ENCODE measurements around the gene MATN1. TPM values are rescaled to one million over a fixed set of nuclear protein-coding genes. Genes with fewer than 3 reads are reported as not detected.

Gene MATN1
- total RNA-seq, 1 donor from 2014 or later = 0.24 TPM

DNA sequence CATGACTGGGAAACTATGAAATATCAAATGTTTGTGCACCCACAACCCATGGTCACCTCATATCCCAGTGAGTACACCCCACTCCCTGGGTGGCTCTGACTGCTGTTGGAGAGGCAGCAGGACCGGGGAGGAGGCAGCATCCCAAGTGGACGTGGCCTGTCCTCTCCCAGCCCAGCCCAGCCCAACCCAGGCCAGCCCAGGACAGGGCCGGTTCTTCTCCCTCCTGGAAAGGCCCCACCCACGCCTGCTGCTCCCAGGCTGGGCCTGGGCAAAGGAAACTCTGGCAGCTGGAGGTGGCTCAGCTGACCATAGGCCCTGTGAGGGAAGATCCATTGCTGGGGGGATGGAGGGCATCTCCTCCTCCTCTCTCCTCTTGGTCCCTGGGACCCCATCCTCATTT, 19.1 kb downstream of the MATN1 start:
- peaks cover 6% of the 10 kb centered on the region for H3K27me3 Mint-ChIP-seq
- H3K27ac Mint-ChIP-seq = no peak overlapping the region

GRCh38 chr1:30702823-30703222, 20.6 kb downstream of the MATN1 start:
- no peak overlapping the region for H3K27ac Mint-ChIP-seq
- H3K4me1 Mint-ChIP-seq (ENCODE audit: unreplicated experiment) = no peaks in the 10 kb centered on the region
- no peaks in the 10 kb centered on the region for H3K36me3 Mint-ChIP-seq
- TF ChIP-seq, protein P1, sequence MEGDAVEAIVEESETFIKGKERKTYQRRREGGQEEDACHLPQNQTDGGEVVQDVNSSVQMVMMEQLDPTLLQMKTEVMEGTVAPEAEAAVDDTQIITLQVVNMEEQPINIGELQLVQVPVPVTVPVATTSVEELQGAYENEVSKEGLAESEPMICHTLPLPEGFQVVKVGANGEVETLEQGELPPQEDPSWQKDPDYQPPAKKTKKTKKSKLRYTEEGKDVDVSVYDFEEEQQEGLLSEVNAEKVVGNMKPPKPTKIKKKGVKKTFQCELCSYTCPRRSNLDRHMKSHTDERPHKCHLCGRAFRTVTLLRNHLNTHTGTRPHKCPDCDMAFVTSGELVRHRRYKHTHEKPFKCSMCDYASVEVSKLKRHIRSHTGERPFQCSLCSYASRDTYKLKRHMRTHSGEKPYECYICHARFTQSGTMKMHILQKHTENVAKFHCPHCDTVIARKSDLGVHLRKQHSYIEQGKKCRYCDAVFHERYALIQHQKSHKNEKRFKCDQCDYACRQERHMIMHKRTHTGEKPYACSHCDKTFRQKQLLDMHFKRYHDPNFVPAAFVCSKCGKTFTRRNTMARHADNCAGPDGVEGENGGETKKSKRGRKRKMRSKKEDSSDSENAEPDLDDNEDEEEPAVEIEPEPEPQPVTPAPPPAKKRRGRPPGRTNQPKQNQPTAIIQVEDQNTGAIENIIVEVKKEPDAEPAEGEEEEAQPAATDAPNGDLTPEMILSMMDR (conservative IDR thresholded peaks at IDR 0.05) = no peak
- H3K9me3 Mint-ChIP-seq = no peaks in the 10 kb centered on the region
- no peak for DNase-seq (ENCODE audit: extremely low spot score, unreplicated experiment)
- no peak overlapping the region for H3K4me3 Mint-ChIP-seq
- H3K27me3 Mint-ChIP-seq = peaks cover 3% of the 10 kb centered on the region

More for the DNA sequence above, 19.1 kb downstream of the MATN1 start:
- no peaks in the 10 kb centered on the region for H3K4me1 Mint-ChIP-seq (ENCODE audit: unreplicated experiment)
- H3K4me3 Mint-ChIP-seq = no peak overlapping the region
- H3K36me3 Mint-ChIP-seq = no peaks in the 10 kb centered on the region
- no peaks in the 10 kb centered on the region for H3K9me3 Mint-ChIP-seq
- TF ChIP-seq, protein P1 (conservative IDR thresholded peaks at IDR 0.05) = no peak
- DNase-seq (ENCODE audit: extremely low spot score, unreplicated experiment) = no peak

DNA sequence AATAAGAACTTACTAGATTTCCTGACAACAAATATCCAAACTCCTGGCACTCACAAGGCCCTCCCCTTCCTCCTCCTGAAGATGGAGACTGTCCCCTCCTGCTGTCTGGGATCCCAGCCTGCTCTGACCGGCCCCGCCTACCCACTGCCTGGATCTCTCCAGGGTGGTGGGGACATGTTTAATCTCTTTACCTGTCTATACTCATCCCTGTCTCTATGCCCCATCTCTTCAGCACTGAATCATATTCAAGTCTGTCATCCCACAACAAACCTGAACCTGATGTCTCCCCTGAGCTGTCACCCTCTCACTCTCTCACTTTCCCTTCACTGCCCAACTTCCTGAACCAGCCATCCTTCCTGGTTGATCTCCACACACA, 22.1 kb downstream of the MATN1 start:
- TF ChIP-seq, protein P1 (conservative IDR thresholded peaks at IDR 0.05) = no peak
- Mint-ChIP-seq H3K9me3 (no peaks in the 10 kb centered on the region), H3K4me1 (ENCODE audit: unreplicated experiment) (no peaks in the 10 kb centered on the region), H3K27ac (no peak overlapping the region), H3K27me3 (peaks cover 3% of the 10 kb centered on the region), H3K4me3 (no peak overlapping the region), H3K36me3 (no peaks in the 10 kb centered on the region)
- no peak for DNase-seq (ENCODE audit: extremely low spot score, unreplicated experiment)

GRCh38 chr1:30700528-30701257, 22.7 kb downstream of the MATN1 start:
- no peaks in the 10 kb centered on the region for H3K9me3 Mint-ChIP-seq
- H3K27ac Mint-ChIP-seq = no peak overlapping the region
- H3K4me3 Mint-ChIP-seq = no peak overlapping the region
- no peak for DNase-seq (ENCODE audit: extremely low spot score, unreplicated experiment)
- TF ChIP-seq, protein P1 (conservative IDR thresholded peaks at IDR 0.05) = no peak
- H3K36me3 Mint-ChIP-seq = no peaks in the 10 kb centered on the region
- peaks cover 3% of the 10 kb centered on the region for H3K27me3 Mint-ChIP-seq
- H3K4me1 Mint-ChIP-seq (ENCODE audit: unreplicated experiment) = no peaks in the 10 kb centered on the region

DNA sequence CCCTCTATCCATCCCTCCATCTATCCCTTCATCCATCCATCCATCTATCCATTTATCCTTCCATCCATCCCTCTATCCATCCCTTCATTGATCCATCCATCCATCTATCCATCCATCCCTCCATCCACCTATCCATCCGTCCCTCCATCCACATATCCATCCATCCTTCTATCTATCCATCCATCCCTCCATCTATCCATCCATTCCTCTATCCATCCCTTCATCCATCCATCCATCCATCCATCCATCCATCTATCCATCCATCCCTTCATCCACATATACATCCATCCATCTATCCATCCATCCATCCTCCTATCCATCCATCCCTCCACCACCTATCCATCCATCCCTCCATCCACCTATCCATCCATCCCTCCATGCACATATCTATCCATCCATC, 23.6 kb downstream of the MATN1 start:
- no peaks in the 10 kb centered on the region for H3K9me3 Mint-ChIP-seq
- DNase-seq (ENCODE audit: extremely low spot score, unreplicated experiment) = no peak
- no peaks in the 10 kb centered on the region for H3K36me3 Mint-ChIP-seq
- no peak overlapping the region for H3K27ac Mint-ChIP-seq
- no peaks in the 10 kb centered on the region for H3K4me1 Mint-ChIP-seq (ENCODE audit: unreplicated experiment)
- no peak overlapping the region for H3K4me3 Mint-ChIP-seq
- TF ChIP-seq, protein P1 (conservative IDR thresholded peaks at IDR 0.05) = no peak
- H3K27me3 Mint-ChIP-seq = peaks cover 5% of the 10 kb centered on the region

Data from type B pancreatic cell (in vitro differentiated cells).